ENCODE results near the gene COBLL1. TPM values are rescaled to one million over a fixed set of nuclear protein-coding genes. Genes with fewer than 3 reads are reported as not detected.

COBLL1 gene
- total RNA-seq: not detected

- Mint-ChIP-seq H3K4me1 (peaks cover 9% of the 10 kb centered on the region), H3K27me3 (peaks cover 51% of the 10 kb centered on the region), H3K9me3 (no peaks in the 10 kb centered on the region), H3K4me3 (peak within 1 kb of the TSS; percentile 65), H3K27ac (no peak within 1 kb of the TSS), H3K36me3 (ENCODE audit: low read depth) (no peaks in the 10 kb centered on the region)
- ChIA-PET POLR2A (no interaction called here), CTCF (interaction anchor here (1.1 to 1.3 kb wide), 2 partner anchors 37 to 72 kb away, joined by 4 to 5 read pairs; no protein-coding TSS in a partner anchor)
- peak; percentile 34 for DNase-seq
These were observed at the start of gene COBLL1 for GRCh38 chr2:164841719-164842623. Gene COBLL1, minus strand, starts transcription at chr2:164841823. Its CDS starts 627 bp downstream, at chr2:164841196.

GRCh38 chr2:164890544-164890943 lies 48.9 kb upstream of the COBLL1 start:
- POLR2A ChIA-PET: no interaction called here
- CTCF ChIA-PET: no interaction called here

GRCh38 chr2:164888592-164888991 lies 47.0 kb upstream of the COBLL1 start:
- Mint-ChIP-seq H3K4me1 (no peaks in the 10 kb centered on the region), H3K27ac (no peak overlapping the region), H3K36me3 (ENCODE audit: low read depth) (no peaks in the 10 kb centered on the region), H3K27me3 (no peaks in the 10 kb centered on the region), H3K9me3 (no peaks in the 10 kb centered on the region), H3K4me3 (no peak overlapping the region)
- POLR2A ChIA-PET: no interaction called here
- no peak for DNase-seq
- CTCF ChIA-PET: no interaction called here

More at GRCh38 chr2:164890544-164890943, 48.9 kb upstream of the COBLL1 start:
- Mint-ChIP-seq H3K9me3 (no peaks in the 10 kb centered on the region), H3K4me3 (no peak overlapping the region), H3K27ac (no peak overlapping the region), H3K27me3 (no peaks in the 10 kb centered on the region), H3K4me1 (no peaks in the 10 kb centered on the region), H3K36me3 (ENCODE audit: low read depth) (no peaks in the 10 kb centered on the region)
- no peak for DNase-seq

GRCh38 chr2:164887434-164888144 lies 46.0 kb upstream of the COBLL1 start:
- Mint-ChIP-seq H3K27me3 (no peaks in the 10 kb centered on the region), H3K4me1 (no peaks in the 10 kb centered on the region), H3K4me3 (no peak overlapping the region), H3K9me3 (no peaks in the 10 kb centered on the region), H3K27ac (no peak overlapping the region), H3K36me3 (ENCODE audit: low read depth) (no peaks in the 10 kb centered on the region)
- POLR2A ChIA-PET: no interaction called here
- DNase-seq: no peak
- CTCF ChIA-PET: no interaction called here

- ChIA-PET CTCF (no interaction called here), POLR2A (no interaction called here)
- Mint-ChIP-seq H3K9me3 (no peaks in the 10 kb centered on the region), H3K36me3 (ENCODE audit: low read depth) (no peaks in the 10 kb centered on the region), H3K4me3 (no peak overlapping the region), H3K4me1 (no peaks in the 10 kb centered on the region), H3K27ac (no peak overlapping the region), H3K27me3 (no peaks in the 10 kb centered on the region)
- DNase-seq: no peak
These were observed 40.7 kb upstream of the COBLL1 start for GRCh38 chr2:164882276-164882675.

- H3K27me3 Mint-ChIP-seq: no peaks in the 10 kb centered on the region
- CTCF ChIA-PET: no interaction called here
- H3K36me3 Mint-ChIP-seq (ENCODE audit: low read depth): no peaks in the 10 kb centered on the region
- no peak overlapping the region for H3K4me3 Mint-ChIP-seq
- DNase-seq: no peak
- H3K27ac Mint-ChIP-seq: no peak overlapping the region
- H3K4me1 Mint-ChIP-seq: no peaks in the 10 kb centered on the region
- POLR2A ChIA-PET: no interaction called here
- no peaks in the 10 kb centered on the region for H3K9me3 Mint-ChIP-seq
These were observed 39.9 kb upstream of the COBLL1 start for GRCh38 chr2:164881524-164881923.

GRCh38 chr2:164879901-164880535 lies 38.4 kb upstream of the COBLL1 start:
- ChIA-PET CTCF (no interaction called here), POLR2A (no interaction called here)

GRCh38 chr2:164877927-164878326 lies 36.3 kb upstream of the COBLL1 start:
- DNase-seq: no peak
- Mint-ChIP-seq H3K9me3 (no peaks in the 10 kb centered on the region), H3K27ac (no peak overlapping the region), H3K4me1 (no peaks in the 10 kb centered on the region), H3K36me3 (ENCODE audit: low read depth) (no peaks in the 10 kb centered on the region), H3K4me3 (no peak overlapping the region), H3K27me3 (no peaks in the 10 kb centered on the region)
- ChIA-PET CTCF (interaction anchor here (1.6 kb wide), 1 partner anchor 36 kb away, joined by 4 read pairs; the partner anchor contains the start of gene COBLL1), POLR2A (no interaction called here)

More at GRCh38 chr2:164879901-164880535, 38.4 kb upstream of the COBLL1 start:
- no peaks in the 10 kb centered on the region for H3K9me3 Mint-ChIP-seq
- no peaks in the 10 kb centered on the region for H3K27me3 Mint-ChIP-seq
- no peaks in the 10 kb centered on the region for H3K36me3 Mint-ChIP-seq (ENCODE audit: low read depth)
- H3K4me1 Mint-ChIP-seq: no peaks in the 10 kb centered on the region
- H3K27ac Mint-ChIP-seq: no peak overlapping the region
- no peak overlapping the region for H3K4me3 Mint-ChIP-seq
- DNase-seq: no peak

GRCh38 chr2:164877169-164877568 lies 35.5 kb upstream of the COBLL1 start:
- no peaks in the 10 kb centered on the region for H3K36me3 Mint-ChIP-seq (ENCODE audit: low read depth)
- no peaks in the 10 kb centered on the region for H3K4me1 Mint-ChIP-seq
- H3K27me3 Mint-ChIP-seq: no peaks in the 10 kb centered on the region
- CTCF ChIA-PET: no interaction called here
- POLR2A ChIA-PET: no interaction called here
- no peak overlapping the region for H3K27ac Mint-ChIP-seq
- no peak overlapping the region for H3K4me3 Mint-ChIP-seq
- DNase-seq: no peak
- no peaks in the 10 kb centered on the region for H3K9me3 Mint-ChIP-seq

GRCh38 chr2:164875334-164876205 lies 33.9 kb upstream of the COBLL1 start:
- H3K27ac Mint-ChIP-seq: no peak overlapping the region
- POLR2A ChIA-PET: no interaction called here
- H3K9me3 Mint-ChIP-seq: no peaks in the 10 kb centered on the region
- H3K4me1 Mint-ChIP-seq: no peaks in the 10 kb centered on the region
- H3K4me3 Mint-ChIP-seq: no peak overlapping the region
- H3K36me3 Mint-ChIP-seq (ENCODE audit: low read depth): no peaks in the 10 kb centered on the region
- CTCF ChIA-PET: interaction anchor here (0.7 kb wide), 1 partner anchor 10 kb away, joined by 3 read pairs; no protein-coding TSS in a partner anchor
- no peak for DNase-seq
- no peaks in the 10 kb centered on the region for H3K27me3 Mint-ChIP-seq

GRCh38 chr2:164873210-164873908 lies 31.7 kb upstream of the COBLL1 start:
- no peaks in the 10 kb centered on the region for H3K4me1 Mint-ChIP-seq
- CTCF ChIA-PET: no interaction called here
- H3K27me3 Mint-ChIP-seq: no peaks in the 10 kb centered on the region
- no peak overlapping the region for H3K27ac Mint-ChIP-seq
- DNase-seq: no peak
- no peak overlapping the region for H3K4me3 Mint-ChIP-seq
- POLR2A ChIA-PET: no interaction called here
- no peaks in the 10 kb centered on the region for H3K36me3 Mint-ChIP-seq (ENCODE audit: low read depth)
- H3K9me3 Mint-ChIP-seq: no peaks in the 10 kb centered on the region

- ChIA-PET POLR2A (no interaction called here), CTCF (no interaction called here)
- H3K36me3 Mint-ChIP-seq (ENCODE audit: low read depth): no peaks in the 10 kb centered on the region
- no peak overlapping the region for H3K4me3 Mint-ChIP-seq
- H3K9me3 Mint-ChIP-seq: no peaks in the 10 kb centered on the region
- H3K27ac Mint-ChIP-seq: no peak overlapping the region
- H3K27me3 Mint-ChIP-seq: peaks cover 3% of the 10 kb centered on the region
- no peaks in the 10 kb centered on the region for H3K4me1 Mint-ChIP-seq
- DNase-seq: no peak
These were observed 29.8 kb upstream of the COBLL1 start for GRCh38 chr2:164871404-164871803.

Data from activated CD4-positive, alpha-beta T cell treated with anti-CD3 and anti-CD28 coated beads, Interleukin-2, amount 10 ng/mL, durations not matched to agents 7 days and 5 days (primary cell).